ENCODE data around the gene PLA2G4B. TPM values are rescaled to one million over a fixed set of nuclear protein-coding genes. Genes with fewer than 3 reads are reported as not detected.
A peak's percentile ranks its signal among the peaks of the same experiment; 100 is the strongest.

PLA2G4B gene
- total and polyA plus RNA-seq, 4 donors = 5.7 to 13.0 (median 10.6) TPM

DNA sequence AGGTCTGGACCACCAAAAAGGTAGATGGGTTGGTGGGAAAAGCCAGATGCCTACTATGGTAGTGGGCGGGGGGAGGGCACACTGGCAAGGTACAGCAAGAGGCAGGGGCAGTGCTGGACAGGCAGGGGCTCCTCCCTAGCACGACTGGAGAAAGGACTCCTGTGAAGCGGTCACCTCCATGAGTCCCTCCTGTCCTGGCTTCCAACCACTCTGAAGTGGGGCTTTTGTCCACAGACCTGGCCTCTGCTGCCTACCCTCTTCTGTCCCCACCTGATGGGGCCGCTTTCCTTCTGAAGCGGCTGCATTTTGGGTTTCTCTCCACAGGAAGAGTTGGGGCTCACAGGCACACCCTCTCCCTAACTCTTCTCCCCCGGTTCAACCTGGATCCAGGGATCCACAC lies 57.9 kb downstream of the PLA2G4B start:
- H3K27me3 ChIP-seq (ENCODE audit: control insufficient read depth in 3 of 3, insufficient read depth in 3 of 3, low read length in 2 of 3) = no peaks in the 10 kb centered on the region
- WGBS, 2 donors = 89 to 98% methylated on average over 6 of the region's 6 CpGs
- H3K9me3 ChIP-seq (ENCODE audit: control insufficient read depth in 4 of 4, insufficient read depth in 3 of 4, low read length in 3 of 4) = no peaks in the 10 kb centered on the region
- DNase-seq (no peak), ATAC-seq (ENCODE audit: insufficient read depth, low FRiP score) (no peak)
- H3K36me3 ChIP-seq (ENCODE audit: control insufficient read depth in 4 of 4, insufficient read depth in 4 of 4, low read length in 4 of 4) = peaks cover 0 to 24% (median 2%) of the 10 kb centered on the region in 4 donors
- TF ChIP-seq, protein P1, sequence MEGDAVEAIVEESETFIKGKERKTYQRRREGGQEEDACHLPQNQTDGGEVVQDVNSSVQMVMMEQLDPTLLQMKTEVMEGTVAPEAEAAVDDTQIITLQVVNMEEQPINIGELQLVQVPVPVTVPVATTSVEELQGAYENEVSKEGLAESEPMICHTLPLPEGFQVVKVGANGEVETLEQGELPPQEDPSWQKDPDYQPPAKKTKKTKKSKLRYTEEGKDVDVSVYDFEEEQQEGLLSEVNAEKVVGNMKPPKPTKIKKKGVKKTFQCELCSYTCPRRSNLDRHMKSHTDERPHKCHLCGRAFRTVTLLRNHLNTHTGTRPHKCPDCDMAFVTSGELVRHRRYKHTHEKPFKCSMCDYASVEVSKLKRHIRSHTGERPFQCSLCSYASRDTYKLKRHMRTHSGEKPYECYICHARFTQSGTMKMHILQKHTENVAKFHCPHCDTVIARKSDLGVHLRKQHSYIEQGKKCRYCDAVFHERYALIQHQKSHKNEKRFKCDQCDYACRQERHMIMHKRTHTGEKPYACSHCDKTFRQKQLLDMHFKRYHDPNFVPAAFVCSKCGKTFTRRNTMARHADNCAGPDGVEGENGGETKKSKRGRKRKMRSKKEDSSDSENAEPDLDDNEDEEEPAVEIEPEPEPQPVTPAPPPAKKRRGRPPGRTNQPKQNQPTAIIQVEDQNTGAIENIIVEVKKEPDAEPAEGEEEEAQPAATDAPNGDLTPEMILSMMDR (IDR thresholded peaks at IDR 0.05; ENCODE audit: control extremely low read depth, extremely low read depth) = no peak
- peaks cover 0 to 21% (median 10%) of the 10 kb centered on the region in 5 donors for H3K4me1 ChIP-seq (ENCODE audit: control insufficient read depth in 5 of 5, insufficient read depth in 5 of 5, low read length in 5 of 5)
- H3K9ac ChIP-seq (ENCODE audit: insufficient read depth in 1 of 2, low read length in 2 of 2) = no peak overlapping the region
- no peak overlapping the region for H3K4me3 ChIP-seq
- H3K27ac ChIP-seq (ENCODE audit: low read depth in 1 of 2, low read length in 1 of 2) = peak overlapping the region in 1 of 2 donors; percentile 15

- H3K27me3 ChIP-seq (ENCODE audit: control insufficient read depth in 3 of 3, insufficient read depth in 3 of 3, low read length in 2 of 3) = no peaks in the 10 kb centered on the region
Measured at GRCh38 chr15:41897363-41897799, 58.7 kb downstream of the PLA2G4B start.

More at GRCh38 chr15:41897363-41897799, 58.7 kb downstream of the PLA2G4B start:
- Histone ChIP-seq H3K4me1 (ENCODE audit: control insufficient read depth in 5 of 5, insufficient read depth in 5 of 5, low read length in 5 of 5) (peaks cover 0 to 21% (median 10%) of the 10 kb centered on the region in 5 donors), H3K9ac (ENCODE audit: insufficient read depth in 1 of 2, low read length in 2 of 2) (no peak overlapping the region), H3K27ac (ENCODE audit: low read depth in 1 of 2, low read length in 1 of 2) (peak overlapping the region in 1 of 2 donors; percentile 6), H3K36me3 (ENCODE audit: control insufficient read depth in 4 of 4, insufficient read depth in 4 of 4, low read length in 4 of 4) (peaks cover 0 to 26% (median 2%) of the 10 kb centered on the region in 4 donors), H3K9me3 (ENCODE audit: control insufficient read depth in 4 of 4, insufficient read depth in 3 of 4, low read length in 3 of 4) (no peaks in the 10 kb centered on the region), H3K4me3 (no peak overlapping the region)
- TF ChIP-seq, protein P1 (IDR thresholded peaks at IDR 0.05; ENCODE audit: control extremely low read depth, extremely low read depth) = no peak
- DNase-seq = peak; percentile 63 to 88 (median 82)
- ATAC-seq (ENCODE audit: insufficient read depth, low FRiP score) = no peak
- WGBS, 2 donors = 73 to 75% methylated on average over 8 of the region's 8 CpGs

Small RNAs within 50 kb of the gene (small RNA-seq; reads per million reads assigned to genes)
- gene JMJD7-PLA2G4B (ENCODE audit: low replicate concordance) (not detected), gene MIR4310 (ENCODE audit: low replicate concordance) (not detected), gene RNA5SP393 (ENCODE audit: low replicate concordance) (not detected)

Other genes starting within 250 kb of the PLA2G4B start
- 10 to 100 TPM; 23.7 to 86.2 TPM for gene MGA, start 178.4 kb upstream of the PLA2G4B start, total RNA-seq
- gene MGA, start 178.4 kb upstream of the PLA2G4B start, polyA plus RNA-seq = 1 to 10 TPM; 2.7 to 4.6 TPM
- 10 to 100 TPM; 20.2 to 25.7 TPM for gene MAPKBP1, start 64.4 kb upstream of the PLA2G4B start, total RNA-seq
- gene MAPKBP1, start 64.4 kb upstream of the PLA2G4B start, polyA plus RNA-seq = 10 to 100 TPM in 1 of 2 donors, 1 to 10 TPM in 1; 7.2 to 12.6 TPM
- 10 to 100 TPM; 13.2 to 28.1 TPM for gene JMJD7, start 10.8 kb upstream of the PLA2G4B start, total RNA-seq
- 10 to 100 TPM; 16.6 to 26.0 TPM for gene JMJD7, start 10.8 kb upstream of the PLA2G4B start, polyA plus RNA-seq
- 1 to 10 TPM; 1.6 to 2.0 TPM for gene SPTBN5, start 55.2 kb downstream of the PLA2G4B start, total RNA-seq
- gene SPTBN5, start 55.2 kb downstream of the PLA2G4B start, polyA plus RNA-seq = 1 to 10 TPM; 1.8 to 3.5 TPM
- 10 to 100 TPM; 20.6 to 36.3 TPM for gene EHD4, start 133.7 kb downstream of the PLA2G4B start, total RNA-seq
- 10 to 100 TPM; 16.4 to 31.1 TPM for gene EHD4, start 133.7 kb downstream of the PLA2G4B start, polyA plus RNA-seq
- gene PLA2G4E, start 182.2 kb downstream of the PLA2G4B start, total RNA-seq = 1 to 10 TPM in 1 of 2 donors, not detected in 1; 1.7 TPM
- gene PLA2G4E, start 182.2 kb downstream of the PLA2G4B start, polyA plus RNA-seq = 1 to 10 TPM in 1 of 2 donors, under 1 TPM in 1; 0.38 to 1.7 TPM

Measured in lung (tissue), 13 donors.